H4 (cell line): ENCODE data around the gene MT1HL1. TPM values are rescaled to one million over a fixed set of nuclear protein-coding genes. Genes with fewer than 3 reads are reported as not detected.
"Not testable (repeated sequence)": the region's sequence is repeated elsewhere in the genome, so short reads cannot be mapped to it uniquely, and the experiment has no call there.

Source experiments
- DNase-seq: peaks from one replicate; pipeline ENCODE4 v3.0.0-alpha.2; 2015; ENCODE audit warnings: low spot score
- total RNA-seq: library from RNA; depleted of rRNA; stranded (reverse); fragments of >200 nt; shearing (Covaris generic); gene quantifications from 2 replicates; pipeline ENCODE4 v1.2.3, GENCODE V29; 2014; rRNA removed

The MT1HL1 gene
- total RNA-seq, 1 experiment from 2014 or later, result not detected

DNA sequence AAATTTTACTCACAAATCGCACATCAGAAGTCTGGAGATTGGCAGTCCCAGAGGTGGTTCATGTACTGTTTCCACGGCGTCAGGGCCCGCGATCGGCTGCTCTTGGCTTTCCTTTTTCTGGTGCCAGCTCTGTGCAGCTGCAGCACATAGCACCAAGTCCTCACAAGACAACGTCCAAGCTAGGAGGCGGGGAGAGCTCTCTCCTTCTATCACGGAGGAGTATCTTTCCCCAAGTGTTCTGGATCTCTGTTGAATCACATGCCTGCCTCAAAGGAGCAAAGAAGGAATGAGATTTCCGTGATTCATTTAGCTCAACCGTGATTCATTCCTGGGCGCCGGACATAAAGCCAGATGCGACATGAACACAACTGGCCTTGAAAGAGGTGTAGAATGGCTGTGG lies 25.5 kb downstream of the MT1HL1 start:
- no peak for DNase-seq

DNA sequence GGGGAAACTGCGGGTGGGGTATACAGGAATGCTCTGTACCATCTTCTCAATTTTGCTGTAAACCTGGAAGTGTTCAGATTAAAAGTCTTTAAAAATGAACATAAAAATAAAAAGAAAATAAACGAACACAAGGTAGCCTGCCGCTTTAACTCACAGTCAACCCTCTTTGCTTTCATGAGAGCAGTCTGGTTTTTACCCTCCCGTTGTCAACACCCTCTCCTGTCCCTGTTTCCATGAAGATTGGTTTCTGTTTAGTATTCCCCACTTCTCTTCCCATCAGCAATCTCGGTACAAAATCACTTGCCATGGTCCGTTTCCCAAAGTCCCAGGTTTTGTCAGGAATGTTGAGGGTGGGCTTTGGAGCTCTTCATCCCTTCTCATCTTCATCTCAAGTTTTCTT lies 28.8 kb downstream of the MT1HL1 start:
- DNase-seq, result no peak

DNA sequence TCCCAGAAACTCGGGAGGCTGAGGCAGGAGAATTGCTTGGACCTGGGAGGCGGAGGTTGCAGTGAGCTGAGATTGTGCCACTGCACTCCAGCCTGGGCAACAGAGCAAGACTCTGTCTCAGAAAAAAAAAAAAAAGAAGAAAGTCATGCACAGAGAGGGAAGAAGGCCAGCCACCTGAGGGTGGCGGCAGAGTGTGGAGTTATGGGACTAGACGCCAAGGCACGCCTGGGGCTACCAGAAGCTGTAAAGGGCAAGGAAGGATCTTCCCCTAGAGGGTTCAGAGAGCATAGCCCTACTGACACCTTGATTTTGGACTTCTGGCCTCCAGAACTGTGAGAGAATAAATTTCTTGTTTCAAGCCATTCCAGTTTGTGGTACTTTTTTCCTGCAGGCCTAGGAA lies 30.2 kb downstream of the MT1HL1 start:
- not testable (repeated sequence) for DNase-seq

DNA sequence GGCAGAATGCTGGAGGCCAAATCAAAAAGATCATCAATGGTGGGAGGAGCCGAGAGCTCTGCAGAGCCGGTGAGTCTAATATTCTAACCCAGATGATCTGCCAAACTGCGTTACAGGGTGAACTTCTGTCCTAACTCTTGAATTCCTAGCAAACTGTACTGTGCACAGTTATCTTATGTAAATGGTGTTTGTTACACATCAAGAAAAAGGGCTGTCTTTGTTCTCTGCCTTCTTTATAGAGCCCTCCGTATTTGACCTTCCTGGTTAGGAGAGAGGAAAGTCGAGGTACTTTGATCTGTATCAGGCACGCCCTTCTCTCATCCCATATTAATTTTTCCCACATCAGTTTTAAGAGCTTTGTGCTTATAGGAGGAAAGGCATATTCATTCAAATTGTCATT lies 37.6 kb downstream of the MT1HL1 start:
- no peak for DNase-seq

DNA sequence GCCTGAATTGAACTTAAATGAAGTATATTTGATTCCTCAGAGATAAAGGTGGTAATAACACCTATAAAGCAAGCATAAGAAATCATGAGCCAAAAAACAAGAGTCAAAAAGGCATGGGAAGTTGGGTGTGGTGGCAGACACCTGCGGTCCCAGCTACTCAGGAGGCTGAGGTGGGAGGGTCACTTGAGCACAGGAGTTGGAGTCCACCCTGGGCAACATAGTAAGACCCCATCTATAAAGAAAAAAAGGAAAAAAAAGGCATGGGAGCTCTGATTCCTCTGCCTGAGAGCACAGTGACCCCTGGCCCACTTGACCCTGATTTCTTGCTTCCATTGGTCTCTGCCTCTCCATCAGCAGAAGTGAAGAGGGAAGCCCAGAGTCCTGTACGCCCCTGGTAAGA lies 40.3 kb downstream of the MT1HL1 start:
- no peak for DNase-seq

DNA sequence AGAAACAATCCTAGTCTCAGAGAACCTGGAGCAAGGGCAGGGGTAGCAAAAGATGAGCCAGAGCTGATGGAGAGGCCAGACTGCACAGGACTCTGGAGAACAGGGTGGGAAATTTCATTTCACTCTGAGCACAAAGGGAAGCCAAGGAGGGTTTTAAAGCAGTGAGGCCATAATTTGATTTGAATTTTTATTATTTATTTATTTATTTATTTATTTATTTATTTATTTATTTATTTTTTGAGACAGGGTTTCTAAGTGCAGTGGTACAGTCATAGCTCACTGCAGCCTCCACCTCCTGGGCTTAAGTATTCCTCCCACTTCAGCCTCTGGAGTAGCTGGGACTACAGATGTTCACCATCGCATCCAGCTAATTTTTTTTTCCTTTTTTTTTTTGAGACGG lies 45.1 kb downstream of the MT1HL1 start:
- DNase-seq, result no peak

DNA sequence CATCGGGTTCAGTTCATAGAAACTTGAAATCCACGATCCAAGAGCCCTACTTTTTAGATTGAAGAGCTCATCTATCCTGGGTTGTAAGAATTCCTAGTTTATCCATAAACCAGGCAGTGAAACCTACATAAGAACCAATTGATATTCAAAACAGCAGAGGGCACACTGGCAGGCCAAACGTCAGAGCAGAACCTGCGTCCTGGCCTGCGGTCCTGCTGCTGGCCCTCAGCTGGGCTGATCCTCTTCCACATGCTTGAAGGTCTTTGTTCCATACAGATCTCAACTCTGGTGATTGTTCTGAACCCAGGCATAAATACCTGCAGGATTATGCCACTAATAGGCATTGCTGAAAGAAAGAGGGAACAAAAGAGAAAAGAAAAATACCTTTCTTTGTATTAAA lies 47.0 kb downstream of the MT1HL1 start:
- no peak for DNase-seq

Other genes with a start within 250 kb of the MT1HL1 start
- 8.4 and 11.3 TPM in 2 replicates for gene MTR, start 209.1 kb downstream of the MT1HL1 start, total RNA-seq
- gene RYR2, start 37.7 kb upstream of the MT1HL1 start, total RNA-seq, result 1.4 and 1.7 TPM in 2 replicates